Thyroid gland (tissue), 4 donors: ENCODE data around the gene EHBP1. TPM values are rescaled to one million over a fixed set of nuclear protein-coding genes. Genes with fewer than 3 reads are reported as not detected.

ENCODE experiments used
- DNase-seq, 2 donors: peaks; one replicate each; pipeline ENCODE4 v3.0.0-alpha.2; 2019
- H3K27ac ChIP-seq, 3 donors: fragments of 200-600 bp; sonication (generic); 1 replicate in 2 of 3; 2 replicates in 1 of 3; pipeline ENCODE4 v1.5.1; 2016 to 2019; ENCODE audit warnings: mild to moderate bottlenecking in 1 of 3, moderate library complexity in 1 of 3
- H3K27me3 ChIP-seq: fragments of 200-600 bp; sonication (generic); one replicate; pipeline ENCODE4 v1.5.1; 2019
- H3K36me3 ChIP-seq, 2 donors: fragments of 200-600 bp; sonication (generic); one replicate each; pipeline ENCODE4 v1.5.1; 2016 to 2019
- H3K4me1 ChIP-seq, 2 donors: fragments of 200-600 bp; sonication (generic); one replicate each; pipeline ENCODE4 v1.5.1; 2017 to 2019
- H3K4me3 ChIP-seq, 3 donors: fragments of 200-600 bp; sonication (generic); replicated peaks in 1 of 3; 1 replicate in 2 of 3; 2 replicates in 1 of 3; pipeline ENCODE4 v1.5.1; 2016; ENCODE audit warnings: mild to moderate bottlenecking in 1 of 3
- H3K9me3 ChIP-seq: fragments of 200-600 bp; sonication (generic); one replicate; pipeline ENCODE4 v1.5.1; 2017
- CTCF ChIP-seq, 6 experiments: fragments of 200-600 bp in 3 of 6; fragments of 450-650 bp in 3 of 6; sonication (generic) in 3 of 6; IDR thresholded peaks; one replicate each; pipeline ENCODE4 v1.5.1; 2016 to 2019; ENCODE audit warnings: antibody characterized with exemption in 6 of 6, mild to moderate bottlenecking in 2 of 6, inconsistent platforms in 1 of 6, moderate library complexity in 1 of 6
- POLR2A ChIP-seq, 2 donors: fragments of 450-650 bp; IDR thresholded peaks; one replicate each; pipeline ENCODE4 v1.6.1; 2017; ENCODE audit warnings: antibody characterized with exemption in 2 of 2, mild to moderate bottlenecking in 2 of 2, moderate library complexity in 1 of 2
- WGBS, 2 donors: methylation state at CpG; one replicate each; pipeline ENCODE4 v1.1.5; 2017; 5-methylcytosine and 5-hydroxymethylcytosine counted together
- intact Hi-C: fragments of 100-400 bp; cut with DNase I; formaldehyde crosslinking; loops from one replicate; pipeline ENCODE4 v1.15.1; 2023
- total RNA-seq, 4 donors: library from RNA; depleted of rRNA; stranded (reverse); fragments of >200 nt; gene quantifications; one replicate each; pipeline ENCODE4 v1.2.3, GENCODE V29; 2016

Gene EHBP1
- total RNA-seq, 4 donors from 2014 or later = 49.9 to 68.8 (median 57.0) TPM

- DNase-seq = no peak
- peaks cover 3 to 5% of the 10 kb centered on the region in 2 donors for H3K4me1 ChIP-seq
- H3K4me3 ChIP-seq = no peak overlapping the region
- no peak overlapping the region for H3K27ac ChIP-seq
- intact Hi-C loops = no loop called here
- H3K36me3 ChIP-seq = no peaks in the 10 kb centered on the region
- no peaks in the 10 kb centered on the region for H3K27me3 ChIP-seq
- no peaks in the 10 kb centered on the region for H3K9me3 ChIP-seq
- TF ChIP-seq CTCF (IDR thresholded peaks at IDR 0.05) = no peak
- no peak for TF ChIP-seq POLR2A (IDR thresholded peaks at IDR 0.05)
Observed at GRCh38 chr2:62800618-62801017, 95.1 kb downstream of the EHBP1 start.

GRCh38 chr2:62801110-62801509, 95.6 kb downstream of the EHBP1 start:
- Histone ChIP-seq H3K9me3 (no peaks in the 10 kb centered on the region), H3K4me1 (no peaks in the 10 kb centered on the region), H3K4me3 (no peak overlapping the region), H3K36me3 (no peaks in the 10 kb centered on the region), H3K27me3 (no peaks in the 10 kb centered on the region), H3K27ac (no peak overlapping the region)
- 89 to 94% methylated on average over 4 of the region's 4 CpGs for WGBS, 2 donors
- intact Hi-C loops = no loop called here
- no peak for TF ChIP-seq POLR2A (IDR thresholded peaks at IDR 0.05)
- no peak for TF ChIP-seq CTCF (IDR thresholded peaks at IDR 0.05)
- DNase-seq = no peak

- 89 to 93% methylated on average over 4 of the region's 4 CpGs for WGBS, 2 donors
- Histone ChIP-seq H3K36me3 (no peaks in the 10 kb centered on the region), H3K27me3 (no peaks in the 10 kb centered on the region), H3K9me3 (no peaks in the 10 kb centered on the region), H3K4me1 (no peaks in the 10 kb centered on the region), H3K4me3 (no peak overlapping the region), H3K27ac (no peak overlapping the region)
- DNase-seq = no peak
- intact Hi-C loops = no loop called here
- TF ChIP-seq CTCF (IDR thresholded peaks at IDR 0.05) (no peak), POLR2A (IDR thresholded peaks at IDR 0.05) (no peak)
Observed at GRCh38 chr2:62801814-62802523, 96.5 kb downstream of the EHBP1 start.

- no peak for TF ChIP-seq CTCF (IDR thresholded peaks at IDR 0.05)
- TF ChIP-seq POLR2A (IDR thresholded peaks at IDR 0.05) = no peak
- Histone ChIP-seq H3K27ac (no peak overlapping the region), H3K36me3 (no peaks in the 10 kb centered on the region), H3K4me1 (no peaks in the 10 kb centered on the region), H3K27me3 (no peaks in the 10 kb centered on the region), H3K9me3 (no peaks in the 10 kb centered on the region), H3K4me3 (no peak overlapping the region)
- no peak for DNase-seq
- intact Hi-C loops = no loop called here
Observed at GRCh38 chr2:62803961-62804360, 98.4 kb downstream of the EHBP1 start.

GRCh38 chr2:62806231-62806630, 100.7 kb downstream of the EHBP1 start:
- Histone ChIP-seq H3K4me3 (no peak overlapping the region), H3K27me3 (no peaks in the 10 kb centered on the region), H3K4me1 (no peaks in the 10 kb centered on the region), H3K27ac (no peak overlapping the region), H3K36me3 (no peaks in the 10 kb centered on the region), H3K9me3 (no peaks in the 10 kb centered on the region)
- WGBS, 2 donors = 94 to 98% methylated on average over 7 of the region's 7 CpGs
- intact Hi-C loops = no loop called here
- TF ChIP-seq CTCF (IDR thresholded peaks at IDR 0.05) (no peak), POLR2A (IDR thresholded peaks at IDR 0.05) (no peak)
- no peak for DNase-seq
